ENCODE results near the gene KIAA1328. TPM values are rescaled to one million over a fixed set of nuclear protein-coding genes. Genes with fewer than 3 reads are reported as not detected.

KIAA1328 gene
- total RNA-seq, 1 experiment from 2014 or later, result 4.9 TPM

DNA sequence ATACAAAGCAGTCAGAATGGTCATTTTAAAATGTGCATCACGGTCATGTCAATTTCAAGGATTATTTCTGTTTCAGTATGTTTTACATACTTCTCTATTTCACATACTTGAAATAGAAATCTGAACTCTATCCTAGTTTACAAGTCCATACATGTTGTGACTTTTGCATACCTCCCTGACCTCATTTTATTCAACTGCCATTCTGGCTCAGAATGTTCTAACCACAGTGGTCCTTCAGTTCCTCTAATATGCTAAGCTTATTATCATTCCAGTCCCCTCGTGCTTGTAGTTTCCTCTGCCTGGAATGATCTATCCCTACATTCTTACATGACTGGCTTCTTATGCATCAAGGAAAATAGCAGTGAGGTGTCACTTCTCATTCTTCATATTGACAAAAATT is 295.6 kb downstream of the KIAA1328 start:
- intact Hi-C loops (cut with micrococcal nuclease; ENCODE audit: unreplicated experiment), result no loop called here

DNA sequence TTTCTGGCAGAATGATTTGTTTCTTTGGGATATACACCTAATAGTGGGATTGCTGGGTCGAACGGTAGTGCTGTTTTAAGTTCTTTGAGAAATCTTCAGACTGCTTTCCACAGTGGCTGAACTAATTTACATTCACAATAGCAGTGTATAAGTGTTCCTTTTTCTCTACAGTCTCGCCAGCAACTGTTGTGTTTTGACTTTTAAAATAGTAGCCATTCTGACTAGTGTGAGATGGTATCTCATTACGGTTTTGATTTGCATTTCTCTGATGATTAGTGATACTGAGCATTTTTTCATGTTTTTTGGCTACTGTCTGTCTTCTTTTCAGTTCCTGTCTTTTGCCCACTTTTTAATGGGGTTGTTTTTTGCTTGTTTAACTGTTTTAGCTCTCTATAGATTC is 306.2 kb downstream of the KIAA1328 start:
- CTCF ChIA-PET, result no interaction called here
- intact Hi-C loops (cut with micrococcal nuclease; ENCODE audit: unreplicated experiment), result no loop called here

More for the DNA sequence above, 295.6 kb downstream of the KIAA1328 start:
- Histone ChIP-seq H3K27me3 (replicated peaks; ENCODE audit: control insufficient read depth, insufficient read depth, low read length) (no peaks in the 10 kb centered on the region), H3K4me3 (ENCODE audit: low read depth, low read length) (no peak overlapping the region), H3K9me3 (no peaks in the 10 kb centered on the region), H3K36me3 (ENCODE audit: control insufficient read depth, insufficient read depth, low read length) (no peaks in the 10 kb centered on the region), H3K4me1 (peaks cover 5% of the 10 kb centered on the region; the same call in 1 of the 2 replicates)
- DNase-seq, result no peak
- ChIA-PET CTCF (no interaction called here), POLR2A (no interaction called here)
- Mint-ChIP-seq H3K27me3 (ENCODE audit: insufficient read depth, unreplicated experiment) (no peaks in the 10 kb centered on the region), H3K36me3 (ENCODE audit: insufficient read depth, unreplicated experiment) (no peaks in the 10 kb centered on the region), H3K4me1 (ENCODE audit: low read depth, unreplicated experiment) (peaks cover 8% of the 10 kb centered on the region), H3K4me3 (ENCODE audit: unreplicated experiment) (no peak overlapping the region), H3K9me3 (ENCODE audit: unreplicated experiment) (no peaks in the 10 kb centered on the region), H3K27ac (ENCODE audit: unreplicated experiment) (no peak overlapping the region)
- TF ChIP-seq, protein P1, sequence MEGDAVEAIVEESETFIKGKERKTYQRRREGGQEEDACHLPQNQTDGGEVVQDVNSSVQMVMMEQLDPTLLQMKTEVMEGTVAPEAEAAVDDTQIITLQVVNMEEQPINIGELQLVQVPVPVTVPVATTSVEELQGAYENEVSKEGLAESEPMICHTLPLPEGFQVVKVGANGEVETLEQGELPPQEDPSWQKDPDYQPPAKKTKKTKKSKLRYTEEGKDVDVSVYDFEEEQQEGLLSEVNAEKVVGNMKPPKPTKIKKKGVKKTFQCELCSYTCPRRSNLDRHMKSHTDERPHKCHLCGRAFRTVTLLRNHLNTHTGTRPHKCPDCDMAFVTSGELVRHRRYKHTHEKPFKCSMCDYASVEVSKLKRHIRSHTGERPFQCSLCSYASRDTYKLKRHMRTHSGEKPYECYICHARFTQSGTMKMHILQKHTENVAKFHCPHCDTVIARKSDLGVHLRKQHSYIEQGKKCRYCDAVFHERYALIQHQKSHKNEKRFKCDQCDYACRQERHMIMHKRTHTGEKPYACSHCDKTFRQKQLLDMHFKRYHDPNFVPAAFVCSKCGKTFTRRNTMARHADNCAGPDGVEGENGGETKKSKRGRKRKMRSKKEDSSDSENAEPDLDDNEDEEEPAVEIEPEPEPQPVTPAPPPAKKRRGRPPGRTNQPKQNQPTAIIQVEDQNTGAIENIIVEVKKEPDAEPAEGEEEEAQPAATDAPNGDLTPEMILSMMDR (IDR thresholded peaks at IDR 0.05; ENCODE audit: insufficient read depth in 1 of 2, low read depth in 1 of 2, low read length in 1 of 2, severe bottlenecking in 1 of 2, unreplicated experiment in 1 of 2), result no peak
- BruUV-seq (replicated peaks), result no TSS peak

DNA sequence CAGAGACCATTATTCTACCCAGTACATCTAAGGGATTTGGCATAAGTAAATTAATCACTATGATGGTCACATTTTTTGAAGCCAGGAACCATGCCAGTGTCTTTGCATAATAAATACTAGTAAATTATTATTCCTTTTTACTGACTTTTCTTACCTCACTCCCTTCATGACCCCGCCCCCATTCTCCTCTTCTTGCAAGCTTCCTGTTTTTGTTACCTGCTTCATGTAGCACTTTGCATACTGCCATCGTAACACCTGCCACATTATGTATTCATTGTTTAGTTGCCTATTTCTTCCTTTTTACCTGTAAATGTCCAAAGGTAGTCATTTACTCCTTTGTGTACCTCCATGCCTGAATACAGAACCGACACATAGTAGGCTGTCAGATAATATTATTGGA is 309.5 kb downstream of the KIAA1328 start:
- Mint-ChIP-seq H3K27me3 (ENCODE audit: insufficient read depth, unreplicated experiment) (no peaks in the 10 kb centered on the region), H3K4me3 (ENCODE audit: unreplicated experiment) (no peak overlapping the region), H3K36me3 (ENCODE audit: insufficient read depth, unreplicated experiment) (no peaks in the 10 kb centered on the region), H3K9me3 (ENCODE audit: unreplicated experiment) (no peaks in the 10 kb centered on the region), H3K4me1 (ENCODE audit: low read depth, unreplicated experiment) (peaks cover 10% of the 10 kb centered on the region), H3K27ac (ENCODE audit: unreplicated experiment) (no peak overlapping the region)
- no peaks in the 10 kb centered on the region for H3K36me3 ChIP-seq (ENCODE audit: control insufficient read depth, insufficient read depth, low read length)
- no peaks in the 10 kb centered on the region for H3K9me3 ChIP-seq
- TF ChIP-seq, protein P1 (IDR thresholded peaks at IDR 0.05; ENCODE audit: insufficient read depth in 1 of 2, low read depth in 1 of 2, low read length in 1 of 2, severe bottlenecking in 1 of 2, unreplicated experiment in 1 of 2), result no peak
- ChIA-PET POLR2A (interaction anchor here (0.6 kb wide), 1 partner anchor 15 kb away, joined by 16 read pairs; no protein-coding TSS in a partner anchor), CTCF (no interaction called here)
- no peaks in the 10 kb centered on the region for H3K27me3 ChIP-seq (replicated peaks; ENCODE audit: control insufficient read depth, insufficient read depth, low read length)
- no peak overlapping the region for H3K4me3 ChIP-seq (ENCODE audit: low read depth, low read length)
- H3K4me1 ChIP-seq, result no peaks in the 10 kb centered on the region
- no TSS peak for BruUV-seq (replicated peaks)
- no peak for DNase-seq
- intact Hi-C loops (cut with micrococcal nuclease; ENCODE audit: unreplicated experiment), result no loop called here

More for the DNA sequence above, 306.2 kb downstream of the KIAA1328 start:
- no peak overlapping the region for H3K27ac Mint-ChIP-seq (ENCODE audit: unreplicated experiment)
- DNase-seq, result no peak
- H3K27me3 ChIP-seq (replicated peaks; ENCODE audit: control insufficient read depth, insufficient read depth, low read length), result no peaks in the 10 kb centered on the region
- TF ChIP-seq, protein P1 (IDR thresholded peaks at IDR 0.05; ENCODE audit: insufficient read depth in 1 of 2, low read depth in 1 of 2, low read length in 1 of 2, severe bottlenecking in 1 of 2, unreplicated experiment in 1 of 2), result no peak
- no peak overlapping the region for H3K4me3 ChIP-seq (ENCODE audit: low read depth, low read length)
- no peaks in the 10 kb centered on the region for H3K36me3 Mint-ChIP-seq (ENCODE audit: insufficient read depth, unreplicated experiment)
- POLR2A ChIA-PET, result no interaction called here
- H3K9me3 Mint-ChIP-seq (ENCODE audit: unreplicated experiment), result no peaks in the 10 kb centered on the region
- BruUV-seq (replicated peaks), result no TSS peak
- H3K4me3 Mint-ChIP-seq (ENCODE audit: unreplicated experiment), result no peak overlapping the region
- no peaks in the 10 kb centered on the region for H3K27me3 Mint-ChIP-seq (ENCODE audit: insufficient read depth, unreplicated experiment)
- no peaks in the 10 kb centered on the region for H3K4me1 ChIP-seq
- H3K4me1 Mint-ChIP-seq (ENCODE audit: low read depth, unreplicated experiment), result peaks cover 10% of the 10 kb centered on the region
- no peaks in the 10 kb centered on the region for H3K36me3 ChIP-seq (ENCODE audit: control insufficient read depth, insufficient read depth, low read length)
- H3K9me3 ChIP-seq, result no peaks in the 10 kb centered on the region

Measured in Caco-2 (cell line).